ENCODE measurements around the gene UGT1A6. TPM values are rescaled to one million over a fixed set of nuclear protein-coding genes. Genes with fewer than 3 reads are reported as not detected.

The UGT1A6 gene
- total and polyA plus RNA-seq, 2 experiments from 2014 or later = not detected

DNA sequence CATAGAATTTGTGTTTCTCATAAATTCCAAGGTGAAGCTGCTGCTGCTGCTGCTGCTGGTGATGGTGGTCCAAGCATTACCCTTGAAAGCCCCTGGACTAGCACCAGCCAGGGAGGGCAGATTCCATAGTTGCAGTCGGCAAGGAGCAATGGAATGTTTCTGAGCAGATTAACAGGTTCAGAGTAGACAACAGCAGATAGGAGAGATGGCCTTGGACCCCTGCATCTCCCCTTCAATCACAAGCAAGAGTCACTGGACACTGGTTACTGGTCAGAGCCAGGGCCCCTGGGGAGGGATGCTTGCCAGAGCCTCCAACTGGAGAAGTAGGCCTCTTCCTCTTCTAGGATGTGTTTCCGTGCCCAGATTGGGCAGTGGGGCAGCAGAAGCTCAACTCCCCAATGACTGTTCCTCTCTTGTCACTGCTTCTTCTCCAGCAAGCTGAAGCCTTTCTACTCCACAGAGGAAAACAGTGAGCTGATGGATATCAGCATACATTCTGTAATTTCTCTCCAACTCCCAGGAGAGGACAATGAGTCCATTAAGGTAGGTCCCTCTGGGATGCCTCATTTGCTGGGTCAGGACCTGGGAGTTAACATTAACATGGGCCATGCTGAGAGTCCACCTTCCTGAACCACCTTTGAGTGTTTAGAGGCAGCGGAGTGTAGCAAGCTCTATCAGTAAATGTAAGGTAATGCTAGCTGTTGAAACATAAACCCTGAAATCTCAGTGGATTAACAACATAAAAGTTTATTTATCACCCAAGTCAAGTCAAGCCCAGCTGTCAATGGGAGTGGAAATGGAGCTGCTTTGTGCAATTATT is 120.8 kb downstream of the UGT1A6 start:
- TF ChIP-seq, protein P1, sequence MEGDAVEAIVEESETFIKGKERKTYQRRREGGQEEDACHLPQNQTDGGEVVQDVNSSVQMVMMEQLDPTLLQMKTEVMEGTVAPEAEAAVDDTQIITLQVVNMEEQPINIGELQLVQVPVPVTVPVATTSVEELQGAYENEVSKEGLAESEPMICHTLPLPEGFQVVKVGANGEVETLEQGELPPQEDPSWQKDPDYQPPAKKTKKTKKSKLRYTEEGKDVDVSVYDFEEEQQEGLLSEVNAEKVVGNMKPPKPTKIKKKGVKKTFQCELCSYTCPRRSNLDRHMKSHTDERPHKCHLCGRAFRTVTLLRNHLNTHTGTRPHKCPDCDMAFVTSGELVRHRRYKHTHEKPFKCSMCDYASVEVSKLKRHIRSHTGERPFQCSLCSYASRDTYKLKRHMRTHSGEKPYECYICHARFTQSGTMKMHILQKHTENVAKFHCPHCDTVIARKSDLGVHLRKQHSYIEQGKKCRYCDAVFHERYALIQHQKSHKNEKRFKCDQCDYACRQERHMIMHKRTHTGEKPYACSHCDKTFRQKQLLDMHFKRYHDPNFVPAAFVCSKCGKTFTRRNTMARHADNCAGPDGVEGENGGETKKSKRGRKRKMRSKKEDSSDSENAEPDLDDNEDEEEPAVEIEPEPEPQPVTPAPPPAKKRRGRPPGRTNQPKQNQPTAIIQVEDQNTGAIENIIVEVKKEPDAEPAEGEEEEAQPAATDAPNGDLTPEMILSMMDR (IDR thresholded peaks at IDR 0.05; ENCODE audit: low read depth, low read length) = no peak
- no peaks in the 10 kb centered on the region for H3K9me3 ChIP-seq (ENCODE audit: low read depth)
- H3K27ac ChIP-seq = no peak overlapping the region
- H3K4me3 ChIP-seq = no peak overlapping the region
- no peaks in the 10 kb centered on the region for H3K36me3 ChIP-seq
- H3K4me1 ChIP-seq (ENCODE audit: low read depth) = no peaks in the 10 kb centered on the region
- H3K27me3 ChIP-seq = no peaks in the 10 kb centered on the region
- DNase-seq (ENCODE audit: low read depth in 1 of 2, low spot score in 1 of 2) = no peak

DNA sequence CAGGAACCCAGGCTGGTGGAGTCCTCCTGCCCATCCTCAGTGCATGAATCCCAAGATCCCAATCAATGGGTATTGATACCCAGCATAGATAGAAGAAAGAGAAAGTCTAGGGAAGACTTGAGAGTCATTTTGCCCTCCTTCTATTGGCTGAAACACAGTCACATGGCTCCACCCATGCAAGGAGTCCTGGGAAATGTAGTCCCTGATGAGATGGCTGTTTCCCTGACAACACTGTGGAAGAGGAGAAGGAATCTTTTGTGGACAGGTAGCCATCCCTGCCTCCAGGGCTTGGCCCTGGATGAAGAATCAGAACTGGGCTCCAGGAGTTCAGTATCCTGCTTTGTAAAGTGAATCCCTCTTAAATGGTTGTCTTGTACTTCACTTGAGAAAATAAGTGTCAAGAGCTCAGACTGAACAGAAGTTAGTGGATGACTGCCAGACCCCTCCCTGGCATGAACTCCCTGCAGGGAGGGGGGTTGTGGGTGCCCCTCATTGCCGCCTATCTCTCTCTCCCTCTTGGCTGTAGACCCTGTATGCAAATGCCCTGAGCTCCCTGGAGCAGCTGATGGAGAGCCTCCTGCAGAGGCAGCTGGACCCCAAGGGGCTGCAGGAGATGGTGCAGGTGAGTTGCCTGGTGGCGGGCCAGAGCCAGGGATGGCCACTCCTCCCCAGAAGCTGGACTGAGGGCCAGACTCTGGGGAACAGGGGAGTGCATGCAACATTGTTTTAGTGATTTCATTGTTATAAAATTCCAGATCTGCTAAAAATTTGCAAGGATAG is 121.6 kb downstream of the UGT1A6 start:
- Histone ChIP-seq H3K27me3 (no peaks in the 10 kb centered on the region), H3K9me3 (ENCODE audit: low read depth) (no peaks in the 10 kb centered on the region), H3K36me3 (no peaks in the 10 kb centered on the region), H3K4me1 (ENCODE audit: low read depth) (no peaks in the 10 kb centered on the region), H3K4me3 (no peak overlapping the region), H3K27ac (no peak overlapping the region)
- TF ChIP-seq, protein P1 (IDR thresholded peaks at IDR 0.05; ENCODE audit: low read depth, low read length) = no peak
- DNase-seq (ENCODE audit: low read depth in 1 of 2, low spot score in 1 of 2) = peak in 1 of 2 donors; percentile 17

DNA sequence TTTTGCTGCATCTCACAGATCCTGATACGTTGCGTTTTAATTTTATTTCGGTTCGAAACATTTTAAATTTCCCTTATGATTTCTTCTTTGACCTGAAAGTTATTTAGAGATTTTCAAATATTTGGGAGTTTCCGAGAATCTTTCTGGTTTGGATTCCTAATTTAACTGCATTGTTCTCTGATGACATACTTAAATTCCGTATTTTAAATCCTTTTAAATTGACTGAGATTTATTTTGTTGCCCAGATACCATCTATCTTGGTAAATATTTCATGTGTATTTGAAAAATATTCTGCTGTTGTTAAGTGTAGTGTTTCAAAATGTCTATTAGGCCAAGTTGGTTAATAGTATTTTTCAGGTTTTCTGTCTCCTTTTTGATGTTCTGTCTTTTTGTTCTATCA is 123.2 kb downstream of the UGT1A6 start:
- no peak overlapping the region for H3K4me3 ChIP-seq
- no peaks in the 10 kb centered on the region for H3K36me3 ChIP-seq
- no peaks in the 10 kb centered on the region for H3K27me3 ChIP-seq
- TF ChIP-seq, protein P1 (IDR thresholded peaks at IDR 0.05; ENCODE audit: low read depth, low read length) = no peak
- H3K27ac ChIP-seq = no peak overlapping the region
- H3K9me3 ChIP-seq (ENCODE audit: low read depth) = no peaks in the 10 kb centered on the region
- H3K4me1 ChIP-seq (ENCODE audit: low read depth) = no peaks in the 10 kb centered on the region
- no peak for DNase-seq (ENCODE audit: low read depth in 1 of 2, low spot score in 1 of 2)

DNA sequence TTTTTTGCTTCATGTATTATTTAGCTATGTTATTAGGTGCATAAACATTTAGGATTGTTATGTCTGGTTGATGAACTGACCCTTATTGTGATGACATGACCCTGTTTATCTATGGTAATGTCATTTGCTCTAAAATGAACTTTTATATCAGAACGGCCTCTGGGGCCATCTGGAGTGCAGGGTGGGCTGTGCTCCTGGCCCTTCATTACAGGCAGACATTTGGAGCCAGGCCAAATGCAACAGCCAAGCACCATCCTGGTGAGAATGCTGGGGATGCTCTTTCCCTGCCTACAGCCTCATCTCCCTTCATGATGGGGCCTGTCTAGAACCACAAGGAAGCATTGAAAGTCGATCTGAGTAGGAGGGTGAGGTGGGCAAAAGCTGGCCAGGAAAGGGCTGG is 123.6 kb downstream of the UGT1A6 start:
- Histone ChIP-seq H3K36me3 (no peaks in the 10 kb centered on the region), H3K4me3 (no peak overlapping the region), H3K27ac (no peak overlapping the region), H3K9me3 (ENCODE audit: low read depth) (no peaks in the 10 kb centered on the region), H3K27me3 (no peaks in the 10 kb centered on the region), H3K4me1 (ENCODE audit: low read depth) (no peaks in the 10 kb centered on the region)
- TF ChIP-seq, protein P1 (IDR thresholded peaks at IDR 0.05; ENCODE audit: low read depth, low read length) = no peak
- peak in 1 of 2 donors; percentile 9 for DNase-seq (ENCODE audit: low read depth in 1 of 2, low spot score in 1 of 2)

DNA sequence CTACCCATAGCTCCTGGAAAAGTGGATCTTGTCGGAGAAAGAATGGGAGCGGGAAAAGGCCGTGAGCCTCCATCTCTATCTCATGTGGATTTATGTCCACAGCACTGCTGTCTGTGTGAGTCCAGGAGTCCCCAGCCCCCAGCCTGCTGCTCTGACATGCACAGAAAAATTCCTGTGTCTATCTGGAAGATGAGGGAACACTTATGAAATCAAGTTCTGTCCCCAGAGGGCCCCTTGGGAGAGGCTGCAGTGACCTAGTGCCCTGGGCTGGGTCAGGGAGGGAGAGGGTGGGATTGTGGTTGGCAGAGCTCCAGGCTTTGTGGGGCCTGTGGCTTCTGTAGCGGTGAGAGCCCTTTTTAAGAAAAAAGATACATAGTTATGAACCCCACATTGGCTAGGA is 124.1 kb downstream of the UGT1A6 start:
- no peaks in the 10 kb centered on the region for H3K4me1 ChIP-seq (ENCODE audit: low read depth)
- peak; percentile 10 to 36 for DNase-seq (ENCODE audit: low read depth in 1 of 2, low spot score in 1 of 2)
- no peaks in the 10 kb centered on the region for H3K36me3 ChIP-seq
- no peaks in the 10 kb centered on the region for H3K27me3 ChIP-seq
- TF ChIP-seq, protein P1 (IDR thresholded peaks at IDR 0.05; ENCODE audit: low read depth, low read length) = no peak
- H3K9me3 ChIP-seq (ENCODE audit: low read depth) = no peaks in the 10 kb centered on the region
- H3K27ac ChIP-seq = no peak overlapping the region
- H3K4me3 ChIP-seq = no peak overlapping the region
